G401 (cell line): Measurements from ENCODE around the gene TAF11L12. TPM values are rescaled to one million over a fixed set of nuclear protein-coding genes. Genes with fewer than 3 reads are reported as not detected.

Source experiments
- total RNA-seq: library from RNA; depleted of rRNA; stranded (reverse); fragments of >200 nt; shearing (Covaris generic); gene quantifications from 2 replicates; pipeline ENCODE4 v1.2.3, GENCODE V29; 2014; rRNA removed

The TAF11L12 gene
- total RNA-seq, 1 experiment from 2014 or later, result 0.10 TPM

Other genes starting within 250 kb of the TAF11L12 start
- gene TAF11L2, start 112.2 kb upstream of the TAF11L12 start, total RNA-seq, result not detected in 2 replicates
- gene TAF11L3, start 92.0 kb upstream of the TAF11L12 start, total RNA-seq, result not detected in 2 replicates
- gene TAF11L4, start 88.6 kb upstream of the TAF11L12 start, total RNA-seq, result not detected in 2 replicates
- not detected in 2 replicates for gene TAF11L5, start 85.2 kb upstream of the TAF11L12 start, total RNA-seq
- gene TAF11L6, start 81.7 kb upstream of the TAF11L12 start, total RNA-seq, result not detected in 2 replicates
- not detected in 2 replicates for gene TAF11L7, start 24.6 kb upstream of the TAF11L12 start, total RNA-seq
- not detected in 2 replicates for gene TAF11L8, start 19.4 kb upstream of the TAF11L12 start, total RNA-seq
- gene TAF11L9, start 16.0 kb upstream of the TAF11L12 start, total RNA-seq, result not detected in 2 replicates
- not detected in 2 replicates for gene TAF11L10, start 12.6 kb upstream of the TAF11L12 start, total RNA-seq
- 0.31 TPM in 1 of 2 replicates, not detected in the other for gene TAF11L11, start 6.2 kb upstream of the TAF11L12 start, total RNA-seq
- not detected in 2 replicates for gene TAF11L13, start 21.7 kb downstream of the TAF11L12 start, total RNA-seq
- gene TAF11L14, start 24.1 kb downstream of the TAF11L12 start, total RNA-seq, result not detected in 2 replicates